ENCODE data around the gene DCHS1. TPM values are rescaled to one million over a fixed set of nuclear protein-coding genes. Genes with fewer than 3 reads are reported as not detected.

Gene DCHS1
- polyA plus RNA-seq, 2 of the 4 experiments (the other 2 are of a cell fraction) = 0.06 TPM

DNA sequence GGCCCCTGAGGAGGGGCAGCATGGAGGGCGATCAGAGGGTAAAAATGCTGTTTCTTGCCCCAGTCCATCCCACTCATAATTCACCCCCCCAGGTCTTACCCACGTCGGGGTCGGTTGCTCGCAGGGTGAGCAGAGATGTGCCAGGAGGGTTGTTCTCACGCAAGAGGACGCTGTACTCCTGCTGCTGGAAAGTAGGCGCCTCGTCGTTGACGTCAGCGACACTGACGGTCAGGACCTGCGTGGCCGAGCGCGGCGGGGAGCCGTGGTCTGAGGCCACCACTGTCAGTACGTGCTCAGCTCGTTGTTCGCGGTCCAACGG lies 26.1 kb downstream of the DCHS1 start:
- Histone ChIP-seq H3K4me1 (no peaks in the 10 kb centered on the region), H3K4me2 (no peak overlapping the region), H3K9me3 (no peaks in the 10 kb centered on the region), H3K4me3 (no peak overlapping the region), H3K27ac (no peak overlapping the region)
- ChIA-PET CTCF (interaction anchor here (1.0 to 1.2 kb wide), 2 partner anchors 10 to 18 kb away, joined by 3 read pairs; partner anchors contain the start of genes TAF10 and TPP1), POLR2A (no interaction called here)
- no peak for ATAC-seq
- WGBS (ENCODE audit: missing lambda C conversion rate) = 67% methylated on average over 18 of the region's 24 CpGs
- FAIRE-seq = no peak
- TF ChIP-seq, protein P1, sequence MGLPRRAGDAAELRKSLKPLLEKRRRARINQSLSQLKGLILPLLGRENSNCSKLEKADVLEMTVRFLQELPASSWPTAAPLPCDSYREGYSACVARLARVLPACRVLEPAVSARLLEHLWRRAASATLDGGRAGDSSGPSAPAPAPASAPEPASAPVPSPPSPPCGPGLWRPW (IDR thresholded peaks at IDR 0.05) = no peak
- TF ChIP-seq, protein P2, sequence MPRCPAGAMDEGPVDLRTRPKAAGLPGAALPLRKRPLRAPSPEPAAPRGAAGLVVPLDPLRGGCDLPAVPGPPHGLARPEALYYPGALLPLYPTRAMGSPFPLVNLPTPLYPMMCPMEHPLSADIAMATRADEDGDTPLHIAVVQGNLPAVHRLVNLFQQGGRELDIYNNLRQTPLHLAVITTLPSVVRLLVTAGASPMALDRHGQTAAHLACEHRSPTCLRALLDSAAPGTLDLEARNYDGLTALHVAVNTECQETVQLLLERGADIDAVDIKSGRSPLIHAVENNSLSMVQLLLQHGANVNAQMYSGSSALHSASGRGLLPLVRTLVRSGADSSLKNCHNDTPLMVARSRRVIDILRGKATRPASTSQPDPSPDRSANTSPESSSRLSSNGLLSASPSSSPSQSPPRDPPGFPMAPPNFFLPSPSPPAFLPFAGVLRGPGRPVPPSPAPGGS (IDR thresholded peaks at IDR 0.05) = no peak
- TF ChIP-seq RFX5 (IDR thresholded peaks at IDR 0.05) (no peak), CBX8 (IDR thresholded peaks at IDR 0.05) (no peak), FOSL2 (IDR thresholded peaks at IDR 0.05) (no peak), FOSL2 (CRISPR knock-in tag; IDR thresholded peaks at IDR 0.05) (no peak), POLR2AphosphoS2 (conservative IDR thresholded peaks at IDR 0.05; ENCODE audit: low read length) (no peak), GATA3 (IDR thresholded peaks at IDR 0.05; ENCODE audit: borderline replicate concordance) (no peak), ZFP36 (IDR thresholded peaks at IDR 0.05; ENCODE audit: borderline replicate concordance, partially characterized antibody) (no peak), NR3C1 (IDR thresholded peaks at IDR 0.05) (no peak), KDM5A (IDR thresholded peaks at IDR 0.05) (no peak), NPAS2 (CRISPR knock-in tag; IDR thresholded peaks at IDR 0.05; ENCODE audit: borderline replicate concordance) (no peak)
- TF ChIP-seq, protein P3, sequence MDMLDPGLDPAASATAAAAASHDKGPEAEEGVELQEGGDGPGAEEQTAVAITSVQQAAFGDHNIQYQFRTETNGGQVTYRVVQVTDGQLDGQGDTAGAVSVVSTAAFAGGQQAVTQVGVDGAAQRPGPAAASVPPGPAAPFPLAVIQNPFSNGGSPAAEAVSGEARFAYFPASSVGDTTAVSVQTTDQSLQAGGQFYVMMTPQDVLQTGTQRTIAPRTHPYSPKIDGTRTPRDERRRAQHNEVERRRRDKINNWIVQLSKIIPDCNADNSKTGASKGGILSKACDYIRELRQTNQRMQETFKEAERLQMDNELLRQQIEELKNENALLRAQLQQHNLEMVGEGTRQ (IDR thresholded peaks at IDR 0.05) = no peak
- TF ChIP-seq, protein P4, sequence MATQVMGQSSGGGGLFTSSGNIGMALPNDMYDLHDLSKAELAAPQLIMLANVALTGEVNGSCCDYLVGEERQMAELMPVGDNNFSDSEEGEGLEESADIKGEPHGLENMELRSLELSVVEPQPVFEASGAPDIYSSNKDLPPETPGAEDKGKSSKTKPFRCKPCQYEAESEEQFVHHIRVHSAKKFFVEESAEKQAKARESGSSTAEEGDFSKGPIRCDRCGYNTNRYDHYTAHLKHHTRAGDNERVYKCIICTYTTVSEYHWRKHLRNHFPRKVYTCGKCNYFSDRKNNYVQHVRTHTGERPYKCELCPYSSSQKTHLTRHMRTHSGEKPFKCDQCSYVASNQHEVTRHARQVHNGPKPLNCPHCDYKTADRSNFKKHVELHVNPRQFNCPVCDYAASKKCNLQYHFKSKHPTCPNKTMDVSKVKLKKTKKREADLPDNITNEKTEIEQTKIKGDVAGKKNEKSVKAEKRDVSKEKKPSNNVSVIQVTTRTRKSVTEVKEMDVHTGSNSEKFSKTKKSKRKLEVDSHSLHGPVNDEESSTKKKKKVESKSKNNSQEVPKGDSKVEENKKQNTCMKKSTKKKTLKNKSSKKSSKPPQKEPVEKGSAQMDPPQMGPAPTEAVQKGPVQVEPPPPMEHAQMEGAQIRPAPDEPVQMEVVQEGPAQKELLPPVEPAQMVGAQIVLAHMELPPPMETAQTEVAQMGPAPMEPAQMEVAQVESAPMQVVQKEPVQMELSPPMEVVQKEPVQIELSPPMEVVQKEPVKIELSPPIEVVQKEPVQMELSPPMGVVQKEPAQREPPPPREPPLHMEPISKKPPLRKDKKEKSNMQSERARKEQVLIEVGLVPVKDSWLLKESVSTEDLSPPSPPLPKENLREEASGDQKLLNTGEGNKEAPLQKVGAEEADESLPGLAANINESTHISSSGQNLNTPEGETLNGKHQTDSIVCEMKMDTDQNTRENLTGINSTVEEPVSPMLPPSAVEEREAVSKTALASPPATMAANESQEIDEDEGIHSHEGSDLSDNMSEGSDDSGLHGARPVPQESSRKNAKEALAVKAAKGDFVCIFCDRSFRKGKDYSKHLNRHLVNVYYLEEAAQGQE (IDR thresholded peaks at IDR 0.05) = no peak
- no peak for DNase-seq (ENCODE audit: low read depth in 1 of 2, low spot score in 1 of 2)

DNA sequence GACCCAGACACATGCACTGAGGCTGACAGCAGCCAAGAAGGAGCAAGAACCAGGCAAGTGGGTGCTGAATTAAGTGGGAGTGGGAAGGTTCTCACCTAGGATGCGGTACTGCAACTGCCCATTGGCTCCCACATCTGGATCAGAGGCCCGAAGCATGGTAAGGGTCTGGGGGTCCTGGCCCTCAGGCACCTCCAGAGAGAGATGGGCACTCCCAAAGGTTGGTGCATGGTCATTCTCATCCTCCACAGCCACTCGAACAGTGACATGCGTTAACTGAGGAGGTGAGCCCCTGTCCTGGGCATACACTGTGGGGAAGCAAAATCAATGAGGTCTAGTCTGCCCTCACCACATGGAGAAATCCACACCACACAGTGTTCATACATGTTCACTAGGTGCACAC lies 27.1 kb downstream of the DCHS1 start:
- Histone ChIP-seq H3K4me1 (no peaks in the 10 kb centered on the region), H3K9me3 (no peaks in the 10 kb centered on the region), H3K4me3 (no peak overlapping the region), H3K4me2 (no peak overlapping the region), H3K27ac (no peak overlapping the region)
- POLR2A ChIA-PET = no interaction called here
- FAIRE-seq = no peak
- no peak for DNase-seq (ENCODE audit: low read depth in 1 of 2, low spot score in 1 of 2)
- TF ChIP-seq ZC3H11A (IDR thresholded peaks at IDR 0.05) (no peak), FOXS1 (CRISPR knock-in tag; IDR thresholded peaks at IDR 0.05) (no peak), TFCP2L1 (CRISPR knock-in tag; IDR thresholded peaks at IDR 0.05) (no peak), FOSB (CRISPR knock-in tag; IDR thresholded peaks at IDR 0.05) (no peak), SREBF2 (IDR thresholded peaks at IDR 0.05) (no peak), JUNB (IDR thresholded peaks at IDR 0.05) (no peak)
- TF ChIP-seq, protein P4 (IDR thresholded peaks at IDR 0.05) = no peak
- TF ChIP-seq, protein P5, sequence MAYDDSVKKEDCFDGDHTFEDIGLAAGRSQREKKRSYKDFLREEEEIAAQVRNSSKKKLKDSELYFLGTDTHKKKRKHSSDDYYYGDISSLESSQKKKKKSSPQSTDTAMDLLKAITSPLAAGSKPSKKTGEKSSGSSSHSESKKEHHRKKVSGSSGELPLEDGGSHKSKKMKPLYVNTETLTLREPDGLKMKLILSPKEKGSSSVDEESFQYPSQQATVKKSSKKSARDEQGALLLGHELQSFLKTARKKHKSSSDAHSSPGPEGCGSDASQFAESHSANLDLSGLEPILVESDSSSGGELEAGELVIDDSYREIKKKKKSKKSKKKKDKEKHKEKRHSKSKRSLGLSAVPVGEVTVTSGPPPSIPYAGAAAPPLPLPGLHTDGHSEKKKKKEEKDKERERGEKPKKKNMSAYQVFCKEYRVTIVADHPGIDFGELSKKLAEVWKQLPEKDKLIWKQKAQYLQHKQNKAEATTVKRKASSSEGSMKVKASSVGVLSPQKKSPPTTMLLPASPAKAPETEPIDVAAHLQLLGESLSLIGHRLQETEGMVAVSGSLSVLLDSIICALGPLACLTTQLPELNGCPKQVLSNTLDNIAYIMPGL (CRISPR knock-in tag; IDR thresholded peaks at IDR 0.05; ENCODE audit: borderline replicate concordance) = no peak
- CTCF ChIA-PET = interaction anchor here (1.0 to 1.2 kb wide), 2 partner anchors 9 to 17 kb away, joined by 3 read pairs; partner anchors contain the start of genes TAF10 and TPP1
- ATAC-seq = no peak
- whole genome bisulfite sequencing (ENCODE audit: missing lambda C conversion rate) = 44% methylated on average over 4 of the region's 4 CpGs

Data from A549 (cell line).